GM21423 (cell line): ENCODE results near the gene RUNX1.

Experiments used
- ATAC-seq: cut with Tn5 transposase; IDR thresholded peaks from one replicate; pipeline ENCODE4 v1.9.1; 2021; ENCODE audit warnings: mild to moderate bottlenecking, moderate library complexity; ENCODE audit not compliant: unreplicated experiment

Gene RUNX1

GRCh38 chr21:35062016-35062415 lies 12.9 kb upstream of the RUNX1 start:
- no peak for ATAC-seq

GRCh38 chr21:35059742-35060141 lies 10.6 kb upstream of the RUNX1 start:
- no peak for ATAC-seq

- ATAC-seq = no peak
Observed at GRCh38 chr21:35058058-35058457, 9.0 kb upstream of the RUNX1 start.

DNA sequence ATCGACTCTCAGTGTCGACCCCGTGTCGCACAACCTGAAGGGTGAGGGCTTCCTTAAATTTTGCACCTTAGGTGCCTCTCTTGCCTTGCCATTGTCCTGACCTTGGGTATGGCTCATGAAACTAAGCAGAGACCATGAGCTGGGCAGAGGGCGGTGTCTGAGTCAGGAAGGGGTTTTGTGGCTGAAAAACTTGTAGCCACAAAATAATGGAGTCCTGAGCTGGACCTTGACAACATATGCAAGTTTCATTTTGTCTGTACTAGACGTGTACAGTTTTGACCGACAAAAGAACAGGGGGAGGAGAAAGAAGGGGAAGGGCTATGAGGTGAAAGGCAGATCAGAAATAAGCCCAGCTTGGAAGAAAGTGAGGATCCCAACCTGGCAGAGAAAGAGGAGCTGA lies 8.3 kb upstream of the RUNX1 start:
- ATAC-seq = no peak

DNA sequence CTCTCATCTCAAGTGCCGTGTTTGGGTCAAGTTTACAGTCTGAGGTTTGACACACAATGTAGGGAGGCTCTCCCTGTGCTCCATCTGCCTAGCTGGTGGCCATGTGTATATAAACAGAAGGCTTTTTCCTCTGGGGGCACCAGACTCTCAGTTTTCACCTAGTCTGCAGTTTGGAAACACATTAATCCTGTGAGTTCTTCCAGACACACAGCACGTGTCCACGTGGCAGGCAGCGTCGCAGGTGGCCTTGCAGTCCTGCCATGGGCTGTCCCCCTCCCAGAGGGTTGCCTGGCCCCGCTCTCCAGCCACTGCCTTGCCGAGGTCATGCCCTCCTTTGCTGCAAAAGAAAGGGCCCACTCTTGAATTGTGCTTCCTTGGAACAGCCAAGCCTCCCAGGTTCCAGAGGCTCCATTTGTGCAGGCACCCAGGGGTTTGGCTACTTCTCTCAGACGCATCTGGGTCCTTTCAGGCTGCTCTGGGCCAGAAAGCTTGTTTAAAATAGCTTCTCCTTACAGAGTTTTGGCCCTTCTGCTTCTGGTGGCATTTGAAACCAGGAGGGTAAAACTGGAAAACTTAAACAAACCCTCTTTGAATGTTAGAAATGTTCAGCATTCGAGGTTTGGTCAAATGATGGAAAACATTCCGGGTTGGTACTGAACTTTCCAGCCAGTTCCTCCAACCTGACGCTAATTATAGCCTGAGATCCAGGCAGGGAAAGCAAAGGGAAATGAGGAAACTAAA lies 4.4 kb upstream of the RUNX1 start:
- ATAC-seq = no peak

- ATAC-seq = no peak
Observed at GRCh38 chr21:35052801-35053200, 3.7 kb upstream of the RUNX1 start.

DNA sequence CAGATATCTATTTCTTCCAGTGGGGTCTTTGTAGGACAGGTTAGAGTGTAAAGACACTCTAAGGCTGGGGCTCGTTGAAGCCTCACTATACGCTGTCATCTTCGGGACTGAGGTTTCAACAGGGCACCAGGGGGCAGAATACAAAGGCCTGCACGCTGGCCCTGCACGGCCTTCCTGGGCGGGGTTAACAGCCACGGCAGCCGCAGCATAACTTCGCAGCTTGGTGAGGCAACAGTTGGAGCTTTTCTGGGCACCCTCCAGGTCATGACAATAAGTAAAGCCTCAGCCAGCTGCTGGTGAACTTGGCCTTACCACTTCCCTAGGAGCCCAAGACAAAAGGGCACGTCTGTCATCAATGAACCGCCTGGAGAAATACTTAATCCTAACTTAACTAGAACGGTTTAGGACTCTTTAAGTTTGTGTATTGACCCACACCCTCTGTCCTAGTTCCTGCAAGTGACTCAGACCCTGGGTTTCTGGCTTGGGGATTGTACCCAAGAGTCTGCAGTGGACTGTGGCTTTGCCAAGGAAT lies 2.3 kb upstream of the RUNX1 start:
- no peak for ATAC-seq

- ATAC-seq = no peak
Observed at GRCh38 chr21:35050348-35051286, 1.5 kb upstream of the RUNX1 start.

- ATAC-seq = no peak
Observed at GRCh38 chr21:35048183-35048601, 910 bp downstream of the RUNX1 start.

DNA sequence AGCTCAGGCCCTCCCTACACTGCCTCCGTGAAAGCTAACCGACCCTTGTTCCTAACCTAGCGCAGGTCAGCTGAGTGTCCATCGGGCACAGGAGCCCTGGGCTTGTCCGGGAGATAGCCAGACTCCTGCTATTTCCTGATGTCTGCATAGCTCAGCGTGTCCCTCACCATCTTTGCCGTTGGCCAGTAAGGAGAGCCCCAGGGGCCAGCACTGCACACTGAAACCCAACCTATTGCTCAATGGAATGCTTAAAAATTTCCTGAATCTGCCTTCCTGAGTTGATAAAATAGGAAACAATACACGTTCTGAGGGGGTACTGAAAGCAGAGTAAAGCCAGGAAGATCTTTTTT lies 2.2 kb downstream of the RUNX1 start:
- no peak for ATAC-seq

GRCh38 chr21:35046263-35046624 lies 2.9 kb downstream of the RUNX1 start:
- no peak for ATAC-seq

GRCh38 chr21:35045542-35046262 lies 3.4 kb downstream of the RUNX1 start:
- ATAC-seq = no peak

DNA sequence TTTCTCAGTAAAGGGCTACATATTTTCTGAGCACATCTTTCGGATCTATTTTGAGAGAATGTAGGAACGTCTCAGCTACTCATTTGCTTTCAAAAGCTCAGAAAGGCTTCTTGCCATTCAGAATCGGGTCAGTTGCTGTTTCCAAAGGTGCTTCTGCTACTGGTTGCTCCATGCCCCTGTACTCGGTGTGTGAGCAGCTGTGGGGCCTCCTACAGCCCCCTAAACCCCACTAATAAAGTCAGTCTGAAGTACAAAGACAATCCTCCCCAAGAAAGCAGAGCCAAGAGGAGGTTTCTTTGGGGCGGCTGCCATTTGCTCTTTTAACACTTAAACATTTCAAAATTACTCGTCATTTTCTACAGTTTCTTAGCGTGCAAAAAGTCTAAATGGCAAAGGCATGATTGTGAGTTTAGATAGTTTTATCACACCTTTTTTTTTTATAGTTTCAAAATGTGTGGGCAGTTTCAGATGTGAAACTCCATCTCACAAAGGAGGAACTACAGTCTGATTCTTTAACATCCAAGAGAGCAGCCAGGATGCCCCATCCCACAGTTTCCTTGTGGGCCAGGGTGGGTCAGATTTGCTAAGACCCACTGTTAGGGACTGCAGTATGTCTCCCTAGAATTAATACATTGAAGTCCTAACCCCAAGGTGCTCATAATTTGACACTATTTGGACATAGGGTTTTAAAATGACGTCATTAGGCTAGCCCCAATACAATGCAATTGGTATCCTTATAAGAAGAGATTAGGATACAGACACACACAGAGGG lies 4.1 kb downstream of the RUNX1 start:
- no peak for ATAC-seq

DNA sequence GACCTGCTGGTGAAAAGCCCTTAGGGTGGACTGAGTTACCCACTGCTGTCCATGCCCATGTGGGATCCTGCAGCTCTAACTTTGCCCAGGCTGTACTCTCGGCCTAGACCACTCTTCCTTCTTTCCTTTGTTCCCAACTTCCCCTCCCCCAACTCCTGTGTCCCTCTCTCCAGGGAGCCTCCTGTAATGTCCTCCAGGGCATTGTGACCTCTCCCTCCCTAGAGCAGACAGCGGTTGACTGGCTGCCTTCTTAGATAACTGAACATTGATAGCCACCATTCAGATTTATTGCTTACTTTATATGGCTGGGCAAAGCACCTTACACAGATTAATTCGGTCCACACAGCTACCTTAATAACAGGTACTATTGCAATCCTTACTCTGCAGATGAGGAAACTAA lies 5.0 kb downstream of the RUNX1 start:
- no peak for ATAC-seq

- ATAC-seq = no peak
Observed at GRCh38 chr21:35043549-35043948, 5.6 kb downstream of the RUNX1 start.

DNA sequence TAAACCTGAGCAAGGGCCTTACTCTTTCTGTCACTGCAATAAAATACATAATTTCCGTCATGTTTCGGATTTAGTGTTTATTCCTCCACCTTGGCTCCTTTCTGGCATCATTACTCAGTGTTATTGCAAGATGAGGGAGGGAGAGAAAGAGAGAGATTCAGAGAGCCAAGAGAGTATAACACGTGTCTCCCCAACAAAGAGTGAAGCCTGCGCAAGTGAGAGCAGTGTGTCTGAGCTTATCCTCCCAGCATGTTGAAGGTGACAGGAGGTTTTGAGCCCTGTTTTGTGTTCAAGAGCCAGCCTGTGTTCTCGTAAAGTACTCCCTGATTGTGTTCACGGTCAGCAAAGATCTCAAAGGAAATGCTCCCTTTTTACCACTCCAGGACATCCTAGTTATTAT lies 6.3 kb downstream of the RUNX1 start:
- ATAC-seq = no peak

GRCh38 chr21:35041881-35042280 lies 7.2 kb downstream of the RUNX1 start:
- no peak for ATAC-seq

DNA sequence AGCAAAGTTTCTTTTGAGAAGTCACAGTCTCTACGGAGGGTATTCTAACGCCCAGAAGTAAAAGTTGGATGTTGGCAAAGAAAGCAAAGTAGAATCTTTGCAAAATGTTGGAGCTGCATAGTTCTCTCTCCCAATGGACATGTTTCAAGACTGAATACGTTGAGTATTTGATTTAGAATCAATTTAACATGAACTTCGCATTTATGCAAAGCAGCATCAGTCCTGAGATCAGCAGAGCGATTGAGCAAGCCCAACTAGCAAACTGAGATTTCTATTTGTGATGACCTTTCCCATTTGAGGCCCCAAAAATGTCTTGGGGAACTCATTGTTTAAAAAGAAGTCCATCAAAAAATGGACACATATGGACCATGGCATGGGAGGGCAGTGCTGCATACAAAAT lies 8.0 kb downstream of the RUNX1 start:
- no peak for ATAC-seq

GRCh38 chr21:35039595-35040289 lies 9.4 kb downstream of the RUNX1 start:
- no peak for ATAC-seq

GRCh38 chr21:35038772-35039319 lies 10.3 kb downstream of the RUNX1 start:
- no peak for ATAC-seq
